WTC11 (cell line): Measurements from ENCODE around the gene SERPINB6. TPM values are rescaled to one million over a fixed set of nuclear protein-coding genes. Genes with fewer than 3 reads are reported as not detected.

Experiments
- ATAC-seq: fragments of 200-7000 bp; cut with Tn5 transposase; 2 replicates; pipeline ENCODE4 v1.10.0; 2021; ENCODE audit warnings: mild to moderate bottlenecking, moderate library complexity
- CTCF ChIA-PET: fragments of 300-600 bp; sonication (Branson Sonifier 250); formaldehyde crosslinking; loops from one replicate; lab custom pipeline; 2021; ENCODE audit warnings: antibody characterized with exemption; lab: Charles Lee
- POLR2A ChIA-PET: fragments of 350-600 bp; sonication (Branson Sonifier 250); formaldehyde crosslinking; loops from one replicate; lab custom pipeline; 2021; ENCODE audit warnings: antibody characterized with exemption; lab: Charles Lee
- DNase-seq: peaks from one replicate; pipeline ENCODE4 v3.0.0; 2021; ENCODE audit warnings: low spot score
- H3K27ac Mint-ChIP-seq: 2 replicates; pipeline ENCODE4 v1.8.0; 2021; ENCODE audit warnings: mixed read lengths
- H3K27me3 Mint-ChIP-seq: 2 replicates; pipeline ENCODE4 v1.8.0; 2021; ENCODE audit warnings: low read depth, mild to moderate bottlenecking, moderate library complexity, mixed read lengths
- H3K36me3 Mint-ChIP-seq: 2 replicates; pipeline ENCODE4 v1.8.0; 2021; ENCODE audit warnings: mixed read lengths
- H3K4me1 Mint-ChIP-seq: 2 replicates; pipeline ENCODE4 v1.8.0; 2022; ENCODE audit warnings: mixed read lengths
- H3K4me3 Mint-ChIP-seq: 2 replicates; pipeline ENCODE4 v1.8.0; 2021; ENCODE audit warnings: mild to moderate bottlenecking, moderate library complexity, mixed read lengths
- H3K9me3 Mint-ChIP-seq: 2 replicates; pipeline ENCODE4 v1.8.0; 2021; ENCODE audit warnings: mixed read lengths
- ATF2 ChIP-seq: sonication (generic); formaldehyde crosslinking; IDR thresholded peaks from 2 replicates; pipeline ENCODE4 v1.8.1; 2022; ENCODE audit warnings: low read depth, missing genetic modification reagents, borderline replicate concordance
- ATF6 ChIP-seq: sonication (generic); formaldehyde crosslinking; IDR thresholded peaks from 2 replicates; pipeline ENCODE4 v1.8.1; 2023; ENCODE audit warnings: mild to moderate bottlenecking, missing genetic modification reagents
- CREB1 ChIP-seq: sonication (generic); formaldehyde crosslinking; IDR thresholded peaks from 2 replicates; pipeline ENCODE4 v1.8.0; 2023; ENCODE audit warnings: mild to moderate bottlenecking, missing genetic modification reagents
- ERG ChIP-seq: fragments of 250-450 bp; sonication (Bioruptor Pico); IDR thresholded peaks from 2 replicates; pipeline ENCODE4 v1.8.0; 2021; ENCODE audit warnings: mild to moderate bottlenecking
- ETV6 ChIP-seq: sonication (generic); formaldehyde crosslinking; IDR thresholded peaks from 2 replicates; pipeline ENCODE4 v1.8.1; 2022; ENCODE audit warnings: mild to moderate bottlenecking, missing genetic modification reagents
- FOXP4 ChIP-seq: sonication (generic); formaldehyde crosslinking; IDR thresholded peaks from 2 replicates; pipeline ENCODE4 v1.8.0; 2022; ENCODE audit warnings: mild to moderate bottlenecking, missing genetic modification reagents
- NFYB ChIP-seq: sonication (generic); formaldehyde crosslinking; conservative IDR thresholded peaks from 2 replicates; pipeline ENCODE4 v1.8.0; 2022; ENCODE audit warnings: low read depth, missing genetic modification reagents
- NR2C2 ChIP-seq: sonication (generic); formaldehyde crosslinking; IDR thresholded peaks from 2 replicates; pipeline ENCODE4 v1.8.0; 2022; ENCODE audit warnings: mild to moderate bottlenecking, missing genetic modification reagents
- SMAD4 ChIP-seq: sonication (generic); formaldehyde crosslinking; IDR thresholded peaks from 2 replicates; pipeline ENCODE4 v1.8.0; 2022; ENCODE audit warnings: mild to moderate bottlenecking, missing genetic modification reagents
- TP53 ChIP-seq: sonication (generic); formaldehyde crosslinking; IDR thresholded peaks from 2 replicates; pipeline ENCODE4 v1.8.1; 2023; ENCODE audit warnings: mild to moderate bottlenecking, missing genetic modification reagents
- ZBTB21 ChIP-seq: sonication (generic); formaldehyde crosslinking; IDR thresholded peaks from 2 replicates; pipeline ENCODE4 v1.8.1; 2023; ENCODE audit warnings: mild to moderate bottlenecking, missing genetic modification reagents, borderline replicate concordance
- ZNF263 ChIP-seq: sonication (generic); formaldehyde crosslinking; IDR thresholded peaks from 2 replicates; pipeline ENCODE4 v1.8.1; 2022; ENCODE audit warnings: low read depth, mild to moderate bottlenecking, moderate library complexity, missing genetic modification reagents
- ZNF396 ChIP-seq: fragments of 250-450 bp; sonication (Bioruptor Pico); IDR thresholded peaks from 2 replicates; pipeline ENCODE4 v1.8.0; 2021; ENCODE audit warnings: mild to moderate bottlenecking, moderate library complexity, borderline replicate concordance
- ZNF423 ChIP-seq: fragments of 250-450 bp; sonication (Bioruptor Pico); IDR thresholded peaks from 2 replicates; pipeline ENCODE4 v2.1.2; 2022; ENCODE audit warnings: mild to moderate bottlenecking, moderate library complexity
- total RNA-seq: library from RNA; stranded (reverse); gene quantifications from 3 replicates; pipeline ENCODE4 v1.2.3, GENCODE V29; 2021
- TF ChIP-seq, protein P1 (sequence below): sonication (generic); formaldehyde crosslinking; IDR thresholded peaks from 2 replicates; pipeline ENCODE4 v1.8.1; 2023; ENCODE audit warnings: mild to moderate bottlenecking, missing genetic modification reagents, borderline replicate concordance
- TF ChIP-seq, protein P2 (sequence below): sonication (generic); formaldehyde crosslinking; IDR thresholded peaks from 2 replicates; pipeline ENCODE4 v1.8.1; 2023; ENCODE audit warnings: mild to moderate bottlenecking, missing genetic modification reagents, moderate library complexity

SERPINB6 gene
- total RNA-seq, 1 experiment from 2014 or later, result 28.0 TPM

- no peaks in the 10 kb centered on the region for H3K27me3 Mint-ChIP-seq
- H3K27ac Mint-ChIP-seq, result no peak overlapping the region
- ATAC-seq, result no peak
- no peak overlapping the region for H3K4me3 Mint-ChIP-seq
- peaks cover 27% of the 10 kb centered on the region for H3K4me1 Mint-ChIP-seq
- DNase-seq, result no peak
- peaks cover 14% of the 10 kb centered on the region for H3K9me3 Mint-ChIP-seq
- ChIA-PET POLR2A (no interaction called here), CTCF (interaction anchor here (1.1 to 11.2 kb wide), 4 partner anchors 8 to 202 kb away, joined by 3 to 114 read pairs (median 9); no protein-coding TSS in a partner anchor)
- TF ChIP-seq NFYB (CRISPR knock-in tag), result peak; percentile 0
- TF ChIP-seq, protein P1, sequence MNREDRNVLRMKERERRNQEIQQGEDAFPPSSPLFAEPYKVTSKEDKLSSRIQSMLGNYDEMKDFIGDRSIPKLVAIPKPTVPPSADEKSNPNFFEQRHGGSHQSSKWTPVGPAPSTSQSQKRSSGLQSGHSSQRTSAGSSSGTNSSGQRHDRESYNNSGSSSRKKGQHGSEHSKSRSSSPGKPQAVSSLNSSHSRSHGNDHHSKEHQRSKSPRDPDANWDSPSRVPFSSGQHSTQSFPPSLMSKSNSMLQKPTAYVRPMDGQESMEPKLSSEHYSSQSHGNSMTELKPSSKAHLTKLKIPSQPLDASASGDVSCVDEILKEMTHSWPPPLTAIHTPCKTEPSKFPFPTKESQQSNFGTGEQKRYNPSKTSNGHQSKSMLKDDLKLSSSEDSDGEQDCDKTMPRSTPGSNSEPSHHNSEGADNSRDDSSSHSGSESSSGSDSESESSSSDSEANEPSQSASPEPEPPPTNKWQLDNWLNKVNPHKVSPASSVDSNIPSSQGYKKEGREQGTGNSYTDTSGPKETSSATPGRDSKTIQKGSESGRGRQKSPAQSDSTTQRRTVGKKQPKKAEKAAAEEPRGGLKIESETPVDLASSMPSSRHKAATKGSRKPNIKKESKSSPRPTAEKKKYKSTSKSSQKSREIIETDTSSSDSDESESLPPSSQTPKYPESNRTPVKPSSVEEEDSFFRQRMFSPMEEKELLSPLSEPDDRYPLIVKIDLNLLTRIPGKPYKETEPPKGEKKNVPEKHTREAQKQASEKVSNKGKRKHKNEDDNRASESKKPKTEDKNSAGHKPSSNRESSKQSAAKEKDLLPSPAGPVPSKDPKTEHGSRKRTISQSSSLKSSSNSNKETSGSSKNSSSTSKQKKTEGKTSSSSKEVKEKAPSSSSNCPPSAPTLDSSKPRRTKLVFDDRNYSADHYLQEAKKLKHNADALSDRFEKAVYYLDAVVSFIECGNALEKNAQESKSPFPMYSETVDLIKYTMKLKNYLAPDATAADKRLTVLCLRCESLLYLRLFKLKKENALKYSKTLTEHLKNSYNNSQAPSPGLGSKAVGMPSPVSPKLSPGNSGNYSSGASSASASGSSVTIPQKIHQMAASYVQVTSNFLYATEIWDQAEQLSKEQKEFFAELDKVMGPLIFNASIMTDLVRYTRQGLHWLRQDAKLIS (CRISPR knock-in tag), result no peak
- no peak for TF ChIP-seq SMAD4 (CRISPR knock-in tag)
- peaks cover 10% of the 10 kb centered on the region for H3K36me3 Mint-ChIP-seq
Measured at GRCh38 chr6:2940010-2940850, 31.1 kb downstream of the SERPINB6 start.

DNA sequence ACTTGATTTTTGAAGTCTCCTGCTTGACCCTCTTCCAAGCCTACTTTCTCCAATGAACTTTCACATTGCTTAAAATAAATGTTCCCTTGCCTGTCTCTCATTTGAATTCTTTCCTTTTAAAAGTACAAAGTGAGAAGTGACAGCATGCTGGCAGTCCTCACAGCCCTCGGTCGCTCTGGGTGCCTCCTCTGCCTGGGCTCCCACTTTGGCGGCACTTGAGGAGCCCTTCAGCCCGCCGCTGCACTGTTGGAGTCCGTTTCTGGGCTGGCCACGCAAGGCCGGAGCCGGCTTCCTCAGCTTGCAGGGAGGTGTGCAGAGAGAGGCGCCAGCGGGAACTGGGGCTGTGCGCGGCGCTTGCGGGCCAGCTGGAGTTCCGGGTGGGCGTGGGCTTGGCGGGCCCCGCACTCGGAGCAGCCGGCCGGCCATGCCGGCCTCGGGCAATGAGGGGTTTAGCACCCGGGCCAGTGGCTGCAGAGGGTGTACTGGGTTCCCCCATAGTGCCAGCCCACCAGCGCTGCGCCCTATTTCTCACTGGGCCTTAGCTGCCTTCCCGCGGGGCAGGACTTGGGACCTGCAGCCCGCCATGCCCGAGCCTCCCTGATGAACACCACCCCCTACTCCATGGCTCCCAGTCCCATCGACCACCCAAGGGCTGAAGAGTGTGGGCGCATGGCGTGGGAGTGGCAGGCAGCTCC, 31.9 kb downstream of the SERPINB6 start:
- H3K4me1 Mint-ChIP-seq, result peaks cover 23% of the 10 kb centered on the region
- ATAC-seq, result no peak
- H3K4me3 Mint-ChIP-seq, result no peak overlapping the region
- ChIA-PET POLR2A (no interaction called here), CTCF (interaction anchor here (2.2 to 11.2 kb wide), 2 partner anchors 7 to 13 kb away, joined by 13 to 114 read pairs; no protein-coding TSS in a partner anchor)
- peaks cover 10% of the 10 kb centered on the region for H3K36me3 Mint-ChIP-seq
- H3K9me3 Mint-ChIP-seq, result peaks cover 14% of the 10 kb centered on the region
- H3K27ac Mint-ChIP-seq, result no peak overlapping the region
- H3K27me3 Mint-ChIP-seq, result no peaks in the 10 kb centered on the region
- no peak for DNase-seq
- TF ChIP-seq TP53 (CRISPR knock-in tag) (no peak), ZNF423 (no peak), CREB1 (no peak), ZNF396 (no peak), ATF2 (no peak), NR2C2 (no peak), ZNF263 (CRISPR knock-in tag) (no peak), ETV6 (CRISPR knock-in tag) (no peak), ZBTB21 (CRISPR knock-in tag) (no peak), ERG (no peak), FOXP4 (CRISPR knock-in tag) (no peak), ATF6 (no peak)
- TF ChIP-seq, protein P2, sequence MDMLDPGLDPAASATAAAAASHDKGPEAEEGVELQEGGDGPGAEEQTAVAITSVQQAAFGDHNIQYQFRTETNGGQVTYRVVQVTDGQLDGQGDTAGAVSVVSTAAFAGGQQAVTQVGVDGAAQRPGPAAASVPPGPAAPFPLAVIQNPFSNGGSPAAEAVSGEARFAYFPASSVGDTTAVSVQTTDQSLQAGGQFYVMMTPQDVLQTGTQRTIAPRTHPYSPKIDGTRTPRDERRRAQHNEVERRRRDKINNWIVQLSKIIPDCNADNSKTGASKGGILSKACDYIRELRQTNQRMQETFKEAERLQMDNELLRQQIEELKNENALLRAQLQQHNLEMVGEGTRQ, result no peak
